GM12878 (cell line): ENCODE results near the gene SLC24A3.

Experiments used
- ATF7 ChIP-seq: fragments of 450-650 bp; IDR thresholded peaks from 2 replicates; pipeline ENCODE4 v1.6.1; 2016; ENCODE audit warnings: low read depth, mild to moderate bottlenecking
- HDAC2 ChIP-seq: fragments of 200-600 bp; sonication (generic); IDR thresholded peaks from 2 replicates; pipeline ENCODE4 v1.6.1; 2017
- POLR2A ChIP-seq: IDR thresholded peaks from 2 replicates; pipeline ENCODE4 v1.6.1; 2011; ENCODE audit warnings: low read depth, mild to moderate bottlenecking, low read length
- TF ChIP-seq, protein P1 (sequence below): IDR thresholded peaks from 2 replicates; pipeline ENCODE4 v1.6.1; 2012; ENCODE audit warnings: mild to moderate bottlenecking, low read depth, low read length
- TF ChIP-seq, protein P2 (sequence below), 3 experiments: IDR thresholded peaks in 2 of 3; conservative IDR thresholded peaks in 1 of 3; 2 replicates each; pipeline ENCODE4 v1.5.1; 2011; ENCODE audit warnings: low read depth in 3 of 3, low read length in 3 of 3, mild to moderate bottlenecking in 3 of 3, control low read depth in 2 of 3, moderate library complexity in 2 of 3, inconsistent platforms in 1 of 3, mixed read lengths in 1 of 3; ENCODE audit not compliant: control insufficient read depth in 2 of 3, insufficient read depth in 1 of 3; ENCODE audit errors: extremely low read depth in 1 of 3
- TF ChIP-seq, protein P3 (sequence below): fragments of 450-650 bp; IDR thresholded peaks from 2 replicates; pipeline ENCODE4 v1.6.1; 2017; ENCODE audit warnings: mild to moderate bottlenecking

DNA sequence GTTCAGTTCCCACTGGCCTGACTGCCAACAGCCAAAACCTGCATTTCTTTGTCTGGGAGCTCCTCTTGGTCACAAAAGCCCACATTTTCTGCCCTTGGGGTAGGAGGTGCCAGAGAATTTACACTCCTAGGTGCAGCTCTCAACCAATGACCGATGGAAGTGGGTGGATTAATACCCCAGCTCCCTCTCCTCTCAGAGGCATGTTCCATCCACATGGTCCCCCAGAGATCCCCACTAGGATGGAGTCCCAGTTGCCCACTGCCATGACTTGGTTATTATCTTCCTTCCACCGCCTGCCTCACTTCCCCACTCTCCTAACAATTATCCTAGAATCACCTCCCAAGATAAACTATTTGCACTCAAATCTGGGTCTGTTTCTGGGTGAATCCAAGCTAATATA lies 434.5 kb downstream of the SLC24A3 start:
- TF ChIP-seq, protein P1, sequence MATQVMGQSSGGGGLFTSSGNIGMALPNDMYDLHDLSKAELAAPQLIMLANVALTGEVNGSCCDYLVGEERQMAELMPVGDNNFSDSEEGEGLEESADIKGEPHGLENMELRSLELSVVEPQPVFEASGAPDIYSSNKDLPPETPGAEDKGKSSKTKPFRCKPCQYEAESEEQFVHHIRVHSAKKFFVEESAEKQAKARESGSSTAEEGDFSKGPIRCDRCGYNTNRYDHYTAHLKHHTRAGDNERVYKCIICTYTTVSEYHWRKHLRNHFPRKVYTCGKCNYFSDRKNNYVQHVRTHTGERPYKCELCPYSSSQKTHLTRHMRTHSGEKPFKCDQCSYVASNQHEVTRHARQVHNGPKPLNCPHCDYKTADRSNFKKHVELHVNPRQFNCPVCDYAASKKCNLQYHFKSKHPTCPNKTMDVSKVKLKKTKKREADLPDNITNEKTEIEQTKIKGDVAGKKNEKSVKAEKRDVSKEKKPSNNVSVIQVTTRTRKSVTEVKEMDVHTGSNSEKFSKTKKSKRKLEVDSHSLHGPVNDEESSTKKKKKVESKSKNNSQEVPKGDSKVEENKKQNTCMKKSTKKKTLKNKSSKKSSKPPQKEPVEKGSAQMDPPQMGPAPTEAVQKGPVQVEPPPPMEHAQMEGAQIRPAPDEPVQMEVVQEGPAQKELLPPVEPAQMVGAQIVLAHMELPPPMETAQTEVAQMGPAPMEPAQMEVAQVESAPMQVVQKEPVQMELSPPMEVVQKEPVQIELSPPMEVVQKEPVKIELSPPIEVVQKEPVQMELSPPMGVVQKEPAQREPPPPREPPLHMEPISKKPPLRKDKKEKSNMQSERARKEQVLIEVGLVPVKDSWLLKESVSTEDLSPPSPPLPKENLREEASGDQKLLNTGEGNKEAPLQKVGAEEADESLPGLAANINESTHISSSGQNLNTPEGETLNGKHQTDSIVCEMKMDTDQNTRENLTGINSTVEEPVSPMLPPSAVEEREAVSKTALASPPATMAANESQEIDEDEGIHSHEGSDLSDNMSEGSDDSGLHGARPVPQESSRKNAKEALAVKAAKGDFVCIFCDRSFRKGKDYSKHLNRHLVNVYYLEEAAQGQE: no peak
- TF ChIP-seq, protein P2, sequence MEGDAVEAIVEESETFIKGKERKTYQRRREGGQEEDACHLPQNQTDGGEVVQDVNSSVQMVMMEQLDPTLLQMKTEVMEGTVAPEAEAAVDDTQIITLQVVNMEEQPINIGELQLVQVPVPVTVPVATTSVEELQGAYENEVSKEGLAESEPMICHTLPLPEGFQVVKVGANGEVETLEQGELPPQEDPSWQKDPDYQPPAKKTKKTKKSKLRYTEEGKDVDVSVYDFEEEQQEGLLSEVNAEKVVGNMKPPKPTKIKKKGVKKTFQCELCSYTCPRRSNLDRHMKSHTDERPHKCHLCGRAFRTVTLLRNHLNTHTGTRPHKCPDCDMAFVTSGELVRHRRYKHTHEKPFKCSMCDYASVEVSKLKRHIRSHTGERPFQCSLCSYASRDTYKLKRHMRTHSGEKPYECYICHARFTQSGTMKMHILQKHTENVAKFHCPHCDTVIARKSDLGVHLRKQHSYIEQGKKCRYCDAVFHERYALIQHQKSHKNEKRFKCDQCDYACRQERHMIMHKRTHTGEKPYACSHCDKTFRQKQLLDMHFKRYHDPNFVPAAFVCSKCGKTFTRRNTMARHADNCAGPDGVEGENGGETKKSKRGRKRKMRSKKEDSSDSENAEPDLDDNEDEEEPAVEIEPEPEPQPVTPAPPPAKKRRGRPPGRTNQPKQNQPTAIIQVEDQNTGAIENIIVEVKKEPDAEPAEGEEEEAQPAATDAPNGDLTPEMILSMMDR (IDR thresholded peaks at IDR 0.05 in 2 of 3, conservative IDR thresholded peaks at IDR 0.05 in 1 of 3; ENCODE audit: control insufficient read depth in 2 of 3, extremely low read depth in 1 of 3, insufficient read depth in 1 of 3, low read depth in 3 of 3, low read length in 3 of 3): no peak
- TF ChIP-seq HDAC2 (no peak), ATF7 (no peak), POLR2A (no peak)
- TF ChIP-seq, protein P3, sequence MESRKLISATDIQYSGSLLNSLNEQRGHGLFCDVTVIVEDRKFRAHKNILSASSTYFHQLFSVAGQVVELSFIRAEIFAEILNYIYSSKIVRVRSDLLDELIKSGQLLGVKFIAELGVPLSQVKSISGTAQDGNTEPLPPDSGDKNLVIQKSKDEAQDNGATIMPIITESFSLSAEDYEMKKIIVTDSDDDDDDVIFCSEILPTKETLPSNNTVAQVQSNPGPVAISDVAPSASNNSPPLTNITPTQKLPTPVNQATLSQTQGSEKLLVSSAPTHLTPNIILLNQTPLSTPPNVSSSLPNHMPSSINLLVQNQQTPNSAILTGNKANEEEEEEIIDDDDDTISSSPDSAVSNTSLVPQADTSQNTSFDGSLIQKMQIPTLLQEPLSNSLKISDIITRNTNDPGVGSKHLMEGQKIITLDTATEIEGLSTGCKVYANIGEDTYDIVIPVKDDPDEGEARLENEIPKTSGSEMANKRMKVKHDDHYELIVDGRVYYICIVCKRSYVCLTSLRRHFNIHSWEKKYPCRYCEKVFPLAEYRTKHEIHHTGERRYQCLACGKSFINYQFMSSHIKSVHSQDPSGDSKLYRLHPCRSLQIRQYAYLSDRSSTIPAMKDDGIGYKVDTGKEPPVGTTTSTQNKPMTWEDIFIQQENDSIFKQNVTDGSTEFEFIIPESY: no peak
